Retina (tissue), 1 donor: ENCODE data around the gene CSF1.

Experiments used
- DNase-seq: peaks from one replicate; pipeline ENCODE4 v3.0.0-alpha.2; 2016

Gene CSF1

GRCh38 chr1:109923131-109923945 lies 12.7 kb downstream of the CSF1 start:
- DNase-seq = peak; percentile 15

DNA sequence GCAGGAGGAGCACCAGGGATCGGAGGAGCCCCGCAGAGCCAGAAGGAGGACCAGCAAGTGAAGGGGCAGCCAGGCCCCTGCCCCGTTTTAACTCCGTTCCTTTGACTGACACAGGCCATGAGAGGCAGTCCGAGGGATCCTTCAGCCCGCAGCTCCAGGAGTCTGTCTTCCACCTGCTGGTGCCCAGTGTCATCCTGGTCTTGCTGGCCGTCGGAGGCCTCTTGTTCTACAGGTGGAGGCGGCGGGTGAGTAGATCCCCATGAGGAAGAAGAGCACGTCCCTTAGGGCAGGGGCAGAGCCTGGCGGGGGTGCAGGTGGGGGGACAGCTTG lies 13.3 kb downstream of the CSF1 start:
- DNase-seq = no peak

DNA sequence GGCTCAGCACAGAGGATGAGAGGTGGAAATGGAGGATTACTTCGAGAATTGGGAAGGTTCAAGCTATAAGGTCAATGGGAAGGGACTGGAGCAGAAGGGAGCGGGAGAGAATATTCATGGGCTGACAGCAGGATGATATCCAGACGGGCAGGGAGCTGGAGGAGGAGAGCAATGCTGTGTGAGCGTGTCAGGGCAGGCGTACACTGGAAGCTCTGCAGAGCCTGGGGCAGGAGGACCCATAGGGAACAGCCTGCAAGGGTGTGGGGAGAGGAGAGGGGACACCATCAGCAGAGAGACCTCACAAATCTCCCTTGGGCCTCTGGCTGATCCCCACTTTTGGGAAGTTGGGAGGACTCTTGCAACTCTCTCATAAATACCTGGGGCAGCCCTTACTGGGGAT lies 13.7 kb downstream of the CSF1 start:
- no peak for DNase-seq

DNA sequence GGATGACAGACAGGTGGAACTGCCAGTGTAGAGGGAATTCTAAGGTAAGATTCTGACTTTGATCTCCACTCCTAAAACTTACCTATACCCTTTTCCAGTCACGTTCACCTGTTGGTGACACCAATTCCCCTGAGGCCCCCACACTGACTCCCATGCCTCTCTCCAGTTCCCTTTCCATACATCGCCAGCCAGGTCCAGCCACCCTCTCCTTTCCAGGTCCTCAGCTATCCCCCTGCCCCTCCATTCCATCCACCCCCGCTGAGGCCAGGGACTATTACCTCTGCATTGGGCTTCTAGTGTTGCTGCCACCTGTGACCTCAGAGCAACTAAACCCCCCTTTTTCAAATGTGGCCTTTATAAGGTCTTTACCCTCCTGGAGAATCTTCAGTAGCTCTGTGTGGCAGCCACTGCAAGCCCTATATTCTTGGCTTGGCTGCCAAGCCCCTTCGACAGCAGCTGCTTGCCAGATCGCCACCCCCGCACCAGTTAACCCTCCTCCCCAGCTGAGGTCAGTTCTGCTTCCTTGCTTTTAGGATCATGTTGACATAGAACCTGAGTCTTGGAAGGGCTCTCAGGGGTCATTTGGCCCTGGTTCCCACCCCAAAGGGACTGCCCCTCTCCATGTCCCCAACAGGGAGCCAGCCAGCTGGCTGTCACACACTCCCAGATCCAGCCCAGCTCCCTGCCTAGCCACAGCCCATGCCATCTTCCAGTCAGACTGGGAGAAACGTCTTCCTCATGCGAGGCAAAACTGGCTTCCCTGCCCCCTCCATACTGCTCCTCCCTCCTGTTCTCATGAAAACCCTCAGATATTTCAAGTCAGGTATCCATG lies 14.7 kb downstream of the CSF1 start:
- no peak for DNase-seq

GRCh38 chr1:109926662-109927300 lies 16.1 kb downstream of the CSF1 start:
- no peak for DNase-seq

DNA sequence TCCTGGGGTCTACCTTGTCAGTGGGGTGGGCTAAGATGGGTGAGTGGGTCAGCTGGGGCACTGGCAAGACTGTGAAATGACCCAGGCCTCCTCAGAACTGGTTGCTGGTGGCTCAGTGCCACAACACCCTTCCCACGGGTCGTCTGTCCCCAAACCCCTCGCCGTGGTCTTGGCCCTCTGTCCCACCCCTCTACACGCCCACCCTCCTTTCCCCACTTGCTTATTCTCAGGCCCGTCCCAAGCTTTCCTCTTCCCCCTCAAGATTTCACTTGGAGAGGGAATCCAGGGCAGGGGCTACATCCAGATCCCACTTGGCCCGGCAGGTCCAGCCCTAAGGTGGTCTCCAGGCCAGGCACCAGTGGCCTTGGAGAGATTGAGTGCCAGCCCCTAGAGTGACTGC lies 16.7 kb downstream of the CSF1 start:
- no peak for DNase-seq

GRCh38 chr1:109927911-109928321 lies 17.3 kb downstream of the CSF1 start:
- no peak for DNase-seq

DNA sequence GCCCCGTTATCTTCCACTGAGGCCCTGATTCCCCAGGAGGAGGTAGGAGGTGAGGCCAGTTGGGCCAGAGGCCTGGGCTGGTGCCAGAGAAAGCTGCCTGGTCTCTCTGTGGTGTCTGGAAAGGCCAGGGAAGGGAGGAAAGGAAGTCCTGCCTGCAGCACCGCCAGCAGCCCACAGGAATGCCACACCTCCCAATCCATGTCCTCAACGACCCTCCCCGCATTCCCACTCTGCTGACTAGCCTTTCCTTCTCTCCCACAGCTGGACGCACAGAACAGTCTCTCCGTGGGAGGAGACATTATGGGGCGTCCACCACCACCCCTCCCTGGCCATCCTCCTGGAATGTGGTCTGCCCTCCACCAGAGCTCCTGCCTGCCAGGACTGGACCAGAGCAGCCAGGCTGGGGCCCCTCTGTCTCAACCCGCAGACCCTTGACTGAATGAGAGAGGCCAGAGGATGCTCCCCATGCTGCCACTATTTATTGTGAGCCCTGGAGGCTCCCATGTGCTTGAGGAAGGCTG lies 18.0 kb downstream of the CSF1 start:
- no peak for DNase-seq

GRCh38 chr1:109929170-109929569 lies 18.5 kb downstream of the CSF1 start:
- DNase-seq = no peak

DNA sequence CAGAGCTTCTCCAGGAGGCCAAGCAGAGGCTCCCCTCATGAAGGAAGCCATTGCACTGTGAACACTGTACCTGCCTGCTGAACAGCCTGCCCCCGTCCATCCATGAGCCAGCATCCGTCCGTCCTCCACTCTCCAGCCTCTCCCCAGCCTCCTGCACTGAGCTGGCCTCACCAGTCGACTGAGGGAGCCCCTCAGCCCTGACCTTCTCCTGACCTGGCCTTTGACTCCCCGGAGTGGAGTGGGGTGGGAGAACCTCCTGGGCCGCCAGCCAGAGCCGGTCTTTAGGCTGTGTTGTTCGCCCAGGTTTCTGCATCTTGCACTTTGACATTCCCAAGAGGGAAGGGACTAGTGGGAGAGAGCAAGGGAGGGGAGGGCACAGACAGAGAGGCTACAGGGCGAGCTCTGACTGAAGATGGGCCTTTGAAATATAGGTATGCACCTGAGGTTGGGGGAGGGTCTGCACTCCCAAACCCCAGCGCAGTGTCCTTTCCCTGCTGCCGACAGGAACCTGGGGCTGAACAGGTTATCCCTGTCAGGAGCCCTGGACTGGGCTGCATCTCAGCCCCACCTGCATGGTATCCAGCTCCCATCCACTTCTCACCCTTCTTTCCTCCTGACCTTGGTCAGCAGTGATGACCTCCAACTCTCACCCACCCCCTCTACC lies 19.1 kb downstream of the CSF1 start:
- no peak for DNase-seq

DNA sequence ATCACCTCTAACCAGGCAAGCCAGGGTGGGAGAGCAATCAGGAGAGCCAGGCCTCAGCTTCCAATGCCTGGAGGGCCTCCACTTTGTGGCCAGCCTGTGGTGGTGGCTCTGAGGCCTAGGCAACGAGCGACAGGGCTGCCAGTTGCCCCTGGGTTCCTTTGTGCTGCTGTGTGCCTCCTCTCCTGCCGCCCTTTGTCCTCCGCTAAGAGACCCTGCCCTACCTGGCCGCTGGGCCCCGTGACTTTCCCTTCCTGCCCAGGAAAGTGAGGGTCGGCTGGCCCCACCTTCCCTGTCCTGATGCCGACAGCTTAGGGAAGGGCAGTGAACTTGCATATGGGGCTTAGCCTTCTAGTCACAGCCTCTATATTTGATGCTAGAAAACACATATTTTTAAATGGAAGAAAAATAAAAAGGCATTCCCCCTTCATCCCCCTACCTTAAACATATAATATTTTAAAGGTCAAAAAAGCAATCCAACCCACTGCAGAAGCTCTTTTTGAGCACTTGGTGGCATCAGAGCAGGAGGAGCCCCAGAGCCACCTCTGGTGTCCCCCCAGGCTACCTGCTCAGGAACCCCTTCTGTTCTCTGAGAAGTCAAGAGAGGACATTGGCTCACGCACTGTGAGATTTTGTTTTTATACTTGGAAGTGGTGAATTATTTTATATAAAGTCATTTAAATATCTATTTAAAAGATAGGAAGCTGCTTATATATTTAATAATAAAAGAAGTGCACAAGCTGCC lies 19.8 kb downstream of the CSF1 start:
- DNase-seq = no peak

DNA sequence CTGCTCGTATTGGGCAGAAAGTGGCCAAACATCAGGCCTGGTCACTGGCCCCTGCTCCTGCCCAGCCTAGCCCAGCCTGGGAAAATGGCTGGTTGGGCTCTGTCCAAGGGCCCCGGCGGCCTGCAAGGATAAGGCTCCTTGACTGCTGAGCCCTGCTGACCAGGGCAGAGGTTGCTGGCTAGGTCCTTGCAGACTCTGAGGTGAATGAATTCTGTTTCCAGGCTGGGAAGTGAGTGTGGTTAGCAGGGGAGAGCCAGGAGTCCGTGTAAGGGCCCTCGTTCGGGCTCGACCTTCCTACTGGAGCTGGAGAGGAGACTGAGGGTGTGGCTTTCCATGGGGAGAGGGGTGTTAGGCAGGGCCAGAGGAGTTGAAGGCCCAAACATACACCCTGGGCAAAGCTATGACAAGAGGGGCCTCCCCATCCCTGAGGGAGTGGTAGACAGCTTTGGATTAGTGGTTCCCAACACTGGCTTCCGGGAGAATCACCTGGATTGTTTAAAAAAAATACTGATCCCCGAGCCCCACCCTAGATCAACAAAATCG lies 20.6 kb downstream of the CSF1 start:
- DNase-seq = peak; percentile 65

DNA sequence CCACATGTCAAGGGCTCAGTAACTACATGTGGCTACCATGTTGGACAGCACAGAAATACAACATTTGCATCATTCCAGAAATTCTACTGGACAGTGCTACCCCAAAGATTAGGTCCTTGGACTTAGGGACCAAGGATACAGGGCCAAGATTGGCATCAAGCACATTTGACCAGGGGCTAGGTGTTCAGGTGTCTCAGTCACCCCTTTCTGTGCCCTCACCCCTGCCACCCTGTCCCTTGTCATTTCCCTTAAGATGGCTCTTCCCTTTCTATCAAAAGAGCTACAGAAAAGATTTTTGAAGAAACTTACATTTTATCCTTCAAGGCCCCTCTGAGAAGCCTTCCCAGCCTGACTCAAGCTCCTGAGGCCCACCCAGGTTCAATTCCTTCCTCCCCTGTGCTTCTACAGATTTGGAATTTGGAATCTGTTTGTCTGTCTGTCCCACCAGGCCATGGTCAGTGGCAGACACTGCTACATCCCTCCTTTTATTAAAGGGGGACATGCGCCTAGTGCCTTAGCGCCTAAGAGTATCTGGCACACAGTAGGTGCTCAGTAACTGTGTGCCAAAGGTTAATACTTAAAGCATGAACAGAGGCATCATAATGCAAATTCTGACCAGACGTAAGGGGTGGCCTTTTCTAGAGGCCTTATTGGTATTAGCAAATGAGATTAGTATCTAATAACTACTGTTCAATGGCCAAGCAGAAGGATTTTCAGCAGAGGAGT lies 21.4 kb downstream of the CSF1 start:
- DNase-seq = no peak

DNA sequence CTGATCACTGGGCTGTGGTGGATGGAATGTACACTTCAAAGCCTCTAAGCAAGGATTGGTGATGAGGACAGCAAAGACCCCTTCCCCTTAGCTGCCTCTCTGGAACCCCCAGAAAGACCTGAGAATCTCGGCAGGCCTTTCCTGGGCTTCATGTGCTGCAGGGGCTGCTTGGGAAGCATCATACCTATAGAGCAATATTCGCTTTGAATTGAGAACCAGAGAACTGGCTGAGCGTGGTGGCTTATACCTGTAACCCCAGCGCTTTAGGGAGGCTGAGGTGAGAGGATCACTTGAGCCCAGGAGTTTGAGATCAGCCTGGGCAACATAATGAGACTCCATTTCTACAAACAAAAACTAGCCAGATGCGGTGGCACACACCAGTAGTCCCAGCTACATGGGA lies 22.0 kb downstream of the CSF1 start:
- DNase-seq = no peak

DNA sequence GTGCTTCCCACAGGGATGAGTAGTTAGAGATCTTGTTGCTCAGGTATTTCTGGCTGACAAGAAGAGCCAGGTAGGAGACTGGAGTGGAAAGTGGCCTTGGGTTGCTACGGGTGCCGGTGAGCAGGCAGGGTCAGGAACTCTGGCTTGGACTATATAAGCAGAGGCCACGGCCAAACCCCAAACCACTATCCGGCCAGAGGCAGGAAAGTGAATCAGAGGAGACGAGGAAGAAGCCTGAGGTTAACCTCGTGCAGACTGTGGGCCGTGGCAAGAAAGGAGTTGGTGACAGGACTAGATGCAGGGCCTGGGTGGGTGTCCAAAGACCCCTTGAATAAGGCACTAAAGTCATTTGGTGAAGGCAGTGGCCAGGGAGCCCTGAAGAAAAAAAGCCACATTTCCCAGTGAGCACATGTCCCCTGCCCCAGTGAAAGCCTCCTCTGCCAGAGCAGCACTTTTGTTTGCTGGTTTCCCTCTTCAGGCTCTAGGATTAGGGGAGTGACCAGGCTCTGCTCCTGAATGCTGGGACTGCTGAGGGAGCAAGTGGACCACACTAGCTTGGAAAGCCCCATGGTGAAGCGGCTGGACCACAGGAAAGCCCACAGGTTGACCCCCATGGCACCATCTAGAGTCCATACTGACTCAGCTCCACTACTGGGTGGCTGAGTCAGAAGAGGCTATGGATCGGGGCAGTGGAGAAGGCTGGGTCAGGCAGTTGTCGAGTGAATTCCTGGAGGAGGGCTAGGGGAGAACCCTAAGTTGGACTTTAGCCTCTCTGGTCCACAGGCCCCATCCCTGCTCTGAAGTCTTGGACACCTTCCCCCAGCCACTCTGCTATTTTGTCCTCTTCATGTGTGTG lies 23.4 kb downstream of the CSF1 start:
- DNase-seq = no peak

DNA sequence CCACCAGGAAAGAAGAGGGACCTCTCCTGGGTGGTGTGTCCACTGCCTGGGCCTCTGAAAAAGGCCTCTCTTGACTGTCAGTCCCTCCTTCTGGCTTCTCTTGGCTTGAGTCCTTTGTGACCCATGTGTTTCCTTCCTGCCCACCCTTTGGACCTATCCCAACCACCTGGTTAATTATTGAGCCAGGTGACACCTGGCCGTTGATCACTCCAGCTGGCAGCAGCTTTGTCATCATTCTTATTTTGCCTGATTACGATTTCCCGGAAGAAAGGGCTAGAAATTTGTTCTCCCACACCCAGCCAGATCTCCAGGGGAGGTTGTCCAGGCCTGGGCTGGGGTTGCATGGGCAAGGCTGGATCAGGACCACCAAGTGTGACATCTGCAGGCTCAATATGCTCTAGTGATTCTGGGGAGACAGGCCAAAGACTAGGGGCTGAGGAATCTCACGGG lies 24.8 kb downstream of the CSF1 start:
- no peak for DNase-seq

- DNase-seq = no peak
Measured at GRCh38 chr1:109937738-109938137, 27.1 kb downstream of the CSF1 start.

- no peak for DNase-seq
Measured at GRCh38 chr1:109938556-109938955, 27.9 kb downstream of the CSF1 start.

- no peak for DNase-seq
Measured at GRCh38 chr1:109942434-109942833, 31.8 kb downstream of the CSF1 start.

- DNase-seq = no peak
Measured at GRCh38 chr1:109944541-109944940, 33.9 kb downstream of the CSF1 start.
